ENCODE data around the gene RGL2. TPM values are rescaled to one million over a fixed set of nuclear protein-coding genes. Genes with fewer than 3 reads are reported as not detected.

RGL2 gene
- total RNA-seq, 2 donors from 2014 or later = 23.0 to 36.9 TPM

DNA sequence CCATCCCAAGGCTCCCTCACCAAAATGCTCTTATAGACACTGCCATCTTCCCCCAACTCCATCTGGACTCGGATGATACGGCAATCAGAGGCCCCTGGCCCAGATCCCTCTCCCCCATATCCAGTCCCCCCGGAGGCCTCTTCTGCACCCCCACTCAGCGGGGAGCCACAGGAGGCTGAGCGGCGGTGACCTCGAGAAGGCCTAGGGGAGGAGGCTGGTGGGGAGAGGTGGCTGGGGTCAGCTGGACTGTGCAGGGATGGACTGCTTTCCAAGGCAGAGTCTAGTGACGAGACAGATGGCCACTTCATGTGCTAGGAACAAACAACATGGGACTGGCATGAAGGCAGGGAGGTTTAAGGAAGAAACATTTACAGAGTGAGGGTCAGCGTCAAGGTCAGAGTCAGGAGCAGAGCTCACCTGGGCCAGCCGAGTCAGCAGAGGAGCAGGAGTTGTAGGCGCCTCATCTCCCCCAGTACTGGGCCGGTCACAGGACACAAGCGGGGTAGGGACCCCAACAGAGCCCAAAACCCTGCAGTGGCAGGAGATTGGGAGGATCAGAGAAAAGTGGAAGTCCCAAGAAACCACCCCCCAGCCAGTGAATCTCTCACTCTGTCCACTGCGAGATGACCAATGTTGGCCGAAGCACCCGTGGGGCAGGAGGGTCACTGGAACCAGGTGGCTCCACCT is 5.6 kb downstream of the RGL2 start:
- H3K36me3 ChIP-seq = peaks cover 32% of the 10 kb centered on the region
- H3K4me3 ChIP-seq = no peak overlapping the region
- H3K9me3 ChIP-seq = no peaks in the 10 kb centered on the region
- TF ChIP-seq CTCF (IDR thresholded peaks at IDR 0.05) = no peak
- H3K27me3 ChIP-seq = no peaks in the 10 kb centered on the region
- H3K27ac ChIP-seq = no peak overlapping the region
- DNase-seq (ENCODE audit: low spot score) = no peak
- peaks cover 0 to 34% of the 10 kb centered on the region in 2 donors for H3K4me1 ChIP-seq

- no peak for TF ChIP-seq CTCF (IDR thresholded peaks at IDR 0.05)
- H3K4me1 ChIP-seq = peaks cover 0 to 24% of the 10 kb centered on the region in 2 donors
- H3K27me3 ChIP-seq = no peaks in the 10 kb centered on the region
- no peaks in the 10 kb centered on the region for H3K9me3 ChIP-seq
- DNase-seq (ENCODE audit: low spot score) = no peak
- peak overlapping the region in 1 of 2 donors; percentile 70 for H3K4me3 ChIP-seq
- no peak overlapping the region for H3K27ac ChIP-seq
- H3K36me3 ChIP-seq = peaks cover 46% of the 10 kb centered on the region
Measured at GRCh38 chr6:33290459-33290858, 8.3 kb downstream of the RGL2 start.

DNA sequence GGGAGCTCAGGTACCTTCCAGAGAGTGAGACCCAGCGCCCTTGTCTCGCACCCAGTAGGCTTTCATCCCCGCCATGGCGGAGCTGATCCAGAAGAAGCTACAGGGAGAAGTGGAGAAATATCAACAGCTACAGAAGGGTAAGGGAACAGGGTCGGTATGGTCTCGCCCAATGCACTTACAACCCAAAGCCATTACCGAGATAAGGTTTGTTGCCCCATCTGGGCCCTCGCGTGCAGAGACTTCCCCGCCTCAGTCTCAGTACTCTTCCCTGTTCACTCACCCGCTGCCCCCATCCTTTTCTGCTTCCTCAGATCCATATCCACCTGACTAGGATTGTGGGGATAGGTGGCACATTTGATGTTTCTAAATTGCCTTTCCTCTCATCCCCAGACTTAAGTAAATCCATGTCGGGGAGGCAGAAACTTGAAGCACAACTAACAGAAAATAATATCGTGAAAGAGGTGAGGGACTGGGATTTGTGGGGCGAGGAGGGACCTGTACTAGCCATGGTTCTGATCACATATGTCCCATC is 8.9 kb downstream of the RGL2 start:
- peaks cover 45% of the 10 kb centered on the region for H3K36me3 ChIP-seq
- peaks cover 0 to 24% of the 10 kb centered on the region in 2 donors for H3K4me1 ChIP-seq
- H3K27ac ChIP-seq = peak overlapping the region; percentile 84 to 86
- H3K9me3 ChIP-seq = no peaks in the 10 kb centered on the region
- peak overlapping the region; percentile 70 to 72 for H3K4me3 ChIP-seq
- no peaks in the 10 kb centered on the region for H3K27me3 ChIP-seq
- no peak for DNase-seq (ENCODE audit: low spot score)
- TF ChIP-seq CTCF (IDR thresholded peaks at IDR 0.05) = no peak

DNA sequence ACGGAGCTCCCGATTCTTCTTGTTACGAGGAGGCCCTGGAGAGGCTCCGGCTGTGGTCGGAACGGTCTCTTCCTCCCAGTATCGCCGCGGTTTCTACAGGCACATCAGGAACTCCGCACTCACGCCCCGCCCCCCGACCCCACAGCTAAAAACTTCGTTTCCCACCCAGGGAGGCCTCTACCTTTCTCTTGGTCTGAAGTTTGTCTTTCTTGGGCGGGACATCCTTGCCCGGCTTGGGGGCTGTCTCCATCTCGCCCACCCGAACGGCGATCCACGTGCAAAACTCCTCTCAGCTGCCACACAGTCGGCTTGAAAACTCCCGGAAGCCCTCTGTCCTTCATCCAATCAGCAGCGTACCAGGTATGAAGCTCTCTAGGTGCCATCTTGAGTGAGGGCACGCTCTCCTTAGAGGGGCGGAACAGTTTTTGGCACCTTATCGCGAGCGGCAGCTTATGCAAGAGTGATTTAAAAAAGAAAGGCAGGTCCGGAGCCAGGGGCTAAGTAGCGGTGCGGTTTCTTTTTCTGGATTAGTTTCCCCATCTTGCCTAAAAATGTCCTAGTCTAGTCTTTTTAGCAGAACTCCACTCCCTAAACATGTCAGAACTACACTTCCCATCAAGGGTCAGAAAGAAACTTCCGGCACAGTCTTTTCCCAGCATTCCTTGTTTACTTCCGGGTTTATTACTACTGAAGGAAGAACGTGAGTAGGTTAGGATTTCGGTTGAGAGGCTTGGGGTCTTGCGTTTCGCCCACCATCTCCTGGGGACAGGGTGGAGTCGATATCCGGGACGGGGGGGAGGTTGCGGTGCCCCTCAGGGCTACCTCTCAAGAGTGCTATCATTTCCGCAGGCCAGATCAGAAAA is 9.6 kb downstream of the RGL2 start, which contains the start of the genes PFDN6 and WDR46:
PFDN6 (plus strand) TSS at position 681 of the 863 bp plus-strand sequence. CDS start 256 bp downstream, outside the sequence.
WDR46 (minus strand) TSS at position 319 of the 863 bp plus-strand sequence; CDS start at position 250, 69 bp downstream.
- H3K36me3 ChIP-seq = peaks cover 48% of the 10 kb centered on the region
- H3K4me3 ChIP-seq = peak within 1 kb of the TSS; percentile 70 to 72
- H3K4me1 ChIP-seq = peaks cover 0 to 24% of the 10 kb centered on the region in 2 donors
- H3K9me3 ChIP-seq = no peaks in the 10 kb centered on the region
- DNase-seq (ENCODE audit: low spot score) = peak; percentile 89
- no peaks in the 10 kb centered on the region for H3K27me3 ChIP-seq
- TF ChIP-seq CTCF (IDR thresholded peaks at IDR 0.05) = no peak
- peak within 1 kb of the TSS; percentile 84 to 86 for H3K27ac ChIP-seq

DNA sequence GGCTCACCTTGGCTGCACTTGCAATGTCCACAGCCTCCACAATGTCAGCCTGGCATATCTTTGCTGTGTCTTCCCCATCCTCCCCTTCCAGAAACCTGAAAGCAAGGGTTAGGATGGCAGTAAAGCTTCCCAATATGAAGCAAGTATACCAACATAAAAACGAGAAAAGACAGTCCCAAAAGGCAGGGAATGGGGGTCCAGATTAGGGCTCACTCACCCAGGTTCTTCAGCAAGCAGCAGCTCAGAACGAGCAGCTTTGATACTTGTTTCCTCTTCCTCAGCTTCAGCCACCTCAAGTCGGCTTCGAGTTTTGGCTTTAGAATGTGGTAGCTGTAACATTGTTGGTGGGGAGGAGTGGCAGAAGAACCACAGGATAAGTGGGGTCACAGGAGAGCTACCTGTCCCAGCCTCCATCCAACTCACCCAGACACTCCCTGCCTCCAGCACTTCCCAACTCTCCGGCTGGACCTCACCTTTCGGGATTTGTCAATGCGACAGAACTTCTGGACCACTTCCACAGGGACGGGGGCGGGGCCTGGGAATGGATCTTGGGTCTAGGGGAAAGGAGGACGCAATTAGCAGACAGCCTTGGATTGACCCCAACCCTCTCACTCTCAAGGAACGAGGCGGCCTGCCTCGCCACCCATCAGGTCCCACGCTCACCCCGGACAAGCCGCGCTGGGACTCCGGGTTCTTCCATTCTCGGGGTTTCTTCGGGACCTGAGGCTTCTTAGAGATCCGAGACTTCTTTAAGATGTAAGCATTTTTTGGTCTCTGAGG is 10.4 kb downstream of the RGL2 start:
- Histone ChIP-seq H3K4me1 (peaks cover 0 to 24% of the 10 kb centered on the region in 2 donors), H3K9me3 (no peaks in the 10 kb centered on the region), H3K36me3 (peaks cover 54% of the 10 kb centered on the region), H3K27me3 (no peaks in the 10 kb centered on the region), H3K27ac (peak overlapping the region; percentile 84 to 86), H3K4me3 (peak overlapping the region; percentile 70 to 72)
- TF ChIP-seq CTCF (IDR thresholded peaks at IDR 0.05) = no peak
- no peak for DNase-seq (ENCODE audit: low spot score)

All from right atrium auricular region (tissue), 2 donors.